ENCODE measurements around the gene ADCY5.

The ADCY5 gene

GRCh38 chr3:123297627-123297899 lies 151.3 kb downstream of the ADCY5 start:
- TF ChIP-seq POLR2AphosphoS5 (IDR thresholded peaks at IDR 0.05; ENCODE audit: low read depth, low read length) (no peak), REST (IDR thresholded peaks at IDR 0.05; ENCODE audit: insufficient read depth in 1 of 2, low read depth in 2 of 2, low read length in 2 of 2) (no peak), SIN3A (IDR thresholded peaks at IDR 0.05; ENCODE audit: borderline replicate concordance, insufficient read depth, low read length) (no peak), FOXP2 (optimal IDR thresholded peaks at IDR 0.05; ENCODE audit: borderline replicate concordance, extremely low read depth, extremely low read length, insufficient read depth) (no peak), TAF1 (IDR thresholded peaks at IDR 0.05; ENCODE audit: borderline replicate concordance, insufficient read depth, low read length) (no peak)

GRCh38 chr3:123296836-123297626 lies 151.9 kb downstream of the ADCY5 start:
- no peak for TF ChIP-seq SIN3A (IDR thresholded peaks at IDR 0.05; ENCODE audit: borderline replicate concordance, insufficient read depth, low read length)
- no peak for TF ChIP-seq FOXP2 (optimal IDR thresholded peaks at IDR 0.05; ENCODE audit: borderline replicate concordance, extremely low read depth, extremely low read length, insufficient read depth)
- no peak for TF ChIP-seq TAF1 (IDR thresholded peaks at IDR 0.05; ENCODE audit: borderline replicate concordance, insufficient read depth, low read length)
- no peak for TF ChIP-seq POLR2AphosphoS5 (IDR thresholded peaks at IDR 0.05; ENCODE audit: low read depth, low read length)
- no peak for TF ChIP-seq REST (IDR thresholded peaks at IDR 0.05; ENCODE audit: insufficient read depth in 1 of 2, low read depth in 2 of 2, low read length in 2 of 2)

GRCh38 chr3:123296261-123296660 lies 152.6 kb downstream of the ADCY5 start:
- TF ChIP-seq TAF1 (IDR thresholded peaks at IDR 0.05; ENCODE audit: borderline replicate concordance, insufficient read depth, low read length) (no peak), FOXP2 (optimal IDR thresholded peaks at IDR 0.05; ENCODE audit: borderline replicate concordance, extremely low read depth, extremely low read length, insufficient read depth) (no peak), SIN3A (IDR thresholded peaks at IDR 0.05; ENCODE audit: borderline replicate concordance, insufficient read depth, low read length) (no peak), REST (IDR thresholded peaks at IDR 0.05; ENCODE audit: insufficient read depth in 1 of 2, low read depth in 2 of 2, low read length in 2 of 2) (no peak), POLR2AphosphoS5 (IDR thresholded peaks at IDR 0.05; ENCODE audit: low read depth, low read length) (no peak)

- no peak for TF ChIP-seq FOXP2 (optimal IDR thresholded peaks at IDR 0.05; ENCODE audit: borderline replicate concordance, extremely low read depth, extremely low read length, insufficient read depth)
- TF ChIP-seq SIN3A (IDR thresholded peaks at IDR 0.05; ENCODE audit: borderline replicate concordance, insufficient read depth, low read length) = no peak
- no peak for TF ChIP-seq TAF1 (IDR thresholded peaks at IDR 0.05; ENCODE audit: borderline replicate concordance, insufficient read depth, low read length)
- no peak for TF ChIP-seq POLR2AphosphoS5 (IDR thresholded peaks at IDR 0.05; ENCODE audit: low read depth, low read length)
- TF ChIP-seq REST (IDR thresholded peaks at IDR 0.05; ENCODE audit: insufficient read depth in 1 of 2, low read depth in 2 of 2, low read length in 2 of 2) = no peak
These were observed 153.0 kb downstream of the ADCY5 start for GRCh38 chr3:123295901-123296250.

All from PFSK-1 (cell line).